Activated CD4-positive, CD25-positive, alpha-beta regulatory T cell treated with anti-CD3 and anti-CD28 coated beads, Interleukin-2, amount 50 U/mL, for 24 hours (primary cell): ENCODE data around the gene TMEM236.

ENCODE experiments used
- ATAC-seq, 2 donors: fragments of 150-1000 bp; cut with Tn5 transposase; one replicate each; pipeline ENCODE4 v1.10.0; 2021; ENCODE audit warnings: mild to moderate bottlenecking in 1 of 2, moderate library complexity in 1 of 2

TMEM236 gene

GRCh38 chr10:17788646-17789045 lies 36.6 kb downstream of the TMEM236 start:
- ATAC-seq, result no peak

DNA sequence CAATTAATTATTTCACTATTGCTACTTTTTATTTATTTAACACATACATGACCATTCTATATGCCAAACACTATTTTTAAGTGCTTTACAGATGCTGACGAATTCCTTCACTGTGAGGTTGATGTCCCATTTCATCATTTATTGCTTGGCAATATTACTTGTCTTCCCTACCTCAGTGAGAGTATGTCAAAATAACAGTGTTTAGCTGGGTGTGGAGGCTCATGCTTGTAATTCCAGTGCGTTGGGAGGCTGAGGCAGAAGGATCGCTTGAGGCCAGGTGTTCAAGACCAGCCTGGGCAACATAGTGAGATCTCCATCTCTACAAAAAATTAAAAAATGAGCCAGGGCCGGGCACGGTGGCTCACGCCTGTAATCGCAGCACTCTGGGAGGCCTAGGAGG lies 37.4 kb downstream of the TMEM236 start:
- ATAC-seq, result no peak

- no peak for ATAC-seq
Observed at GRCh38 chr10:17790651-17791050, 38.6 kb downstream of the TMEM236 start.

- ATAC-seq, result no peak
Observed at GRCh38 chr10:17792991-17793390, 41.0 kb downstream of the TMEM236 start.

DNA sequence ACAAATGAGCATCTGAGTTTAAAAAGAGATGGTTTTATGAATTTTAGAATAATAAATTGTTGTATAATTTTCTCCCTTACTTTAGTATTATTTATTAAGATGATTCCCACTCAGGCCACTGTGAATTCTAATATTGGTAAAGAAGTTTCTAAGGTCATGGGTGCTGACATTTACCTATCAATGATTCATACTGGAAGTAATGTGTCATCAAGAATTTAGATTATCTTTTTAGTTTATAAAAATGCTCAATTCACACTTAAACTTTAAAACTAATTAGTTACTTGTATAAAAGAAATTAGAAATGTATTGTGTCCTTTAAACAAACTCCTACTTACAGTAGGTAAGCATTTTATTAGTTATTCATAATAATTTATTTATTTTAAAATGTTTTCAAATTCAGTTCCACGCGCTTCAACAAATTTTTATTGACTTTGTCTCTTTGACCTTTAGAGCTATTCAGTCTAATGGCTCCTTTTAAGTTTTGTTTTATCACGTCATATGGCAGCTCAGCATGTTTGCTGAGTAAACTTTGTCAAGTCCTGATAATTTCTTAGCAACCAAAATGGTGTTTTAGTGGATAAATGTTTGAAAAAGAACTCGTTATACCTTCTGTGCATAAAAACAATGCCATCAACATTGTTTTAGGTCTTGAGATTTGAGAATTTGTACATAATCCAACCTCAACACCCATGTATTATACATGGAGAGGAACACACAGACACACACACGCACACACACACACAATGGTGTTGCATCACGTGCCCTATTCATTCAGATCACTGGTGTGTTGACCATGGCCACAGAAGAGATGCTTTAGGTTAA lies 42.0 kb downstream of the TMEM236 start:
- ATAC-seq, result no peak

- ATAC-seq, result no peak
Observed at GRCh38 chr10:17795083-17795482, 43.1 kb downstream of the TMEM236 start.

GRCh38 chr10:17795813-17796594 lies 44.0 kb downstream of the TMEM236 start:
- no peak for ATAC-seq

- no peak for ATAC-seq
Observed at GRCh38 chr10:17801507-17801906, 49.5 kb downstream of the TMEM236 start.

GRCh38 chr10:17802350-17802749 lies 50.3 kb downstream of the TMEM236 start:
- no peak for ATAC-seq

GRCh38 chr10:17802976-17803375 lies 51.0 kb downstream of the TMEM236 start:
- peak in 1 of 2 donors; percentile 61 for ATAC-seq

GRCh38 chr10:17805330-17805729 lies 53.3 kb downstream of the TMEM236 start:
- no peak for ATAC-seq

GRCh38 chr10:17805921-17806577 lies 54.0 kb downstream of the TMEM236 start:
- ATAC-seq, result peak; percentile 70 to 85

- ATAC-seq, result no peak
Observed at GRCh38 chr10:17808971-17809841, 57.2 kb downstream of the TMEM236 start, which contains the start of gene MRC1. MRC1 (plus strand) TSS chr10:17809348; CDS start chr10:17809466, 118 bp downstream.

DNA sequence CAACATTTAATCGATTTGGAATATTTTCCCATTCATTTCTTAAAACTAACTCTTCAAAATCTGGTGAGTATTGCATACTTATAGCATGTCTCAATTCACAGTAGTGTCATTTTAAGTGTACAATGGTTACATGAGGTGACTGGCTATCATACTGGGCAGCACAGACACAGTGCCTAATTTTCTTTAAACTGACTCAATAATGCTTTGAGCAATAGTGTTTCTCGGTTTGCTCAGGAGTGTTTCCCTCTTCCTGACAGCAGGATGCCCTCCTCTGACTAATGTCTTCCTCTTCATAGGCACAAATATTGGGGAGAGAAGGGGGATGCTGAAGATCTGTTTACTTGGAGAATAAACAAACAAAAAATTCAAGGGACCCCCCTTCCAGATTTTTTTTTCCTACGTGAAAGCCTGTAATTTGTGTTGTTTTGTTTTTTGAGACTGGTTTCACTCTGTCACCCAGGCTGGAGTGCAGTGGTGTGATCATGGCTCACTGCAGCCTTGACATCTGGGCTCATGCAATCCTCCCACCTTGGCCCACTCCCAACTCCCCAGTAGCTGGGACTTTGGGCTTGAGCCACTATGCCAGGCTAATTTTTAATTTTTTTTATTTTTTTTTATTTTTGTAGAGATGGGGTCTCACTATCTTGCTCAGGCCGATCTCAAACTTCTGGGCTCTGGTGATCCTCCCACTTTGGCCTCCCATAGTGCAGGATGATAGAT lies 59.3 kb downstream of the TMEM236 start:
- ATAC-seq, result no peak

DNA sequence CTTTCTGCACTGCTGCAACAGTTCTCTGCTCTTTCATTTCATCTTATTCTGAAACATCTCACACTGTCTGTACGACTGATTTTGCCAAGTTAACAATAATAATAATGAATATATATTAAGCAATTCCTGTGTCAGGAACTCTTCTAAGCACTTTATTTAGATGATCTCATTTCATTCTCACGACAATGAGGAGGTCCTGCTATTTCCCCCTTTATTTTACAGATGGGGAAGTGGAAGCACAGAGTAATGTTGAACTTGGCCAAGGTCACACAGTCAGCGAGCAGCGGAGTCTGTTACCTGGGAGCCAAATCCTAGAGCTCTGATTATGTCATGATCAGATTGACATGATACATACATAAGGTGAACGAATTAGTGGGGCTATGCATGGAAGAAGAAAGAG lies 63.0 kb downstream of the TMEM236 start:
- no peak for ATAC-seq

DNA sequence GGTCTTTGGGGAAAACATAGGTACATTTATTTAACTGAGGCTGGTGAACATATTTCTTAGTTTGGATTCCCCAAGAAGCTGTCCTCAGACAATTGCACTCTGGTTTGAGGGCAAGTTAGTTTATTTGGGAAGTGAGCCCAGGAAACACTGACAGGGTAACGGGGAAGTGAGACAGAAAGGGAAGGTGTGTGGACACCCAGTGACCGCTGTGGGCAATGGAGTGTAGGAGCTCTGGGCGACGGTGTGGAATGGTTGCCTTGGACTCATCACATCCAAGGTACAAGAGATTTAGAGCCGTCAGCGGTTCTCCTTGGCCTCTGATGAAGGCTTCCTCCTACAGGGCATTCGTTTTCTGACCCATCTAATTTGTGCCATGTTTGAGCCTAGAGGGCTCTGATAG lies 64.2 kb downstream of the TMEM236 start:
- no peak for ATAC-seq

DNA sequence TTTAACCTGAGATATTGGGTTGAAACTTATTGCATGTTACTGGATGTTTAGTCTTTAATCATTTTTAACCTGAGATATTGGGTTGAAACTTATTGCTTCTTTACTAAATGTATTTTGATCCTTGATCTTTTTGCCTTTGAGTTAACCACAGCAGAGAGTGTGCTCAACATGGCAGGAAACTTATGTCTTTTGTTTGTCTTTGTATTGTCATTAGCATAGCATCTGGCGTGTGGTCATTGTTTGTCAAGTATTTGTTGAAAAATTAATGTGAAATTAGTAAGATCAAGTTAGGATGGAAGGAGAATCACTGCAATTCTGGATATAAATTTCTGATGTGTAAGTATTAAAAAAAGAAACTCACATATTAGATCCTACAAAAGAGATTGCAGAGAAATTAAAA lies 65.3 kb downstream of the TMEM236 start:
- no peak for ATAC-seq

GRCh38 chr10:17817790-17818189 lies 65.8 kb downstream of the TMEM236 start:
- no peak for ATAC-seq

DNA sequence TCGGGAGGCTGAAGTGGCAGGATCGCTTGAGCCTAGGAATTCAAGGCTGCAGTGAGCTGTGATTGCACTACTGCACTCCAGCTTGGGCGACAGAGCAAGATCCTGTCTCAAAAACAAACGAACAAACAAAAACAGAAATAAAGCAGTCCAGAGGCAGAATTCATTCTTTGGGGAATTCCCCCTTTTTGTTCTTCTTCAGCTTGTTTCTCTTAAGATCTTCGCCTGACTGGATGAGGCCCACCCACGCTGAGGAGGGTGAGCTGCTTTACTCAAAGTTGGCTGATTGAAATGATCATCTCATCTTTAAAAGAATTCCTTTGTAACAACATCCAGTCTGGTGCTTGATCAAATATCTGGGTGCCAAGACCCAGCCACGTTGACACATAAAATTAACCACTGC lies 67.8 kb downstream of the TMEM236 start:
- no peak for ATAC-seq

DNA sequence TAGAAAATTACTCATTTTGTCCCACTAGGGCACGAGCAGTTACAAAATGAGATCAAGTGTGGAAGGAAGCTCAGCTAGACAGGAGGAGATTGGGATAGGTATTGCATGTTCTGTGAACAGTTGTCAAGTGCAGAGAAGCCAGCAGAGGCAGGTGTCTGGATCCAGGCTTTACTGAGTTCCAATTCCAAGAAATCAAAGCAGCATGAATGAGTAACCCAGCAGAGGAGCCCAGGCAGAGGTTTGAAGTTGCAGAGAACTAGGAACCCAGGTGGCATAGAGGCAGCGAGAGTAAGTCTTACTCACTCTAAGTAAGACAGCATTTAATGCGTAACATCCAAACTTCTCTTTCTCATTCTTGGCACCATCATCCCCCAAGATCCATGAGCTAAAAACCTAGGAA lies 68.9 kb downstream of the TMEM236 start:
- no peak for ATAC-seq

DNA sequence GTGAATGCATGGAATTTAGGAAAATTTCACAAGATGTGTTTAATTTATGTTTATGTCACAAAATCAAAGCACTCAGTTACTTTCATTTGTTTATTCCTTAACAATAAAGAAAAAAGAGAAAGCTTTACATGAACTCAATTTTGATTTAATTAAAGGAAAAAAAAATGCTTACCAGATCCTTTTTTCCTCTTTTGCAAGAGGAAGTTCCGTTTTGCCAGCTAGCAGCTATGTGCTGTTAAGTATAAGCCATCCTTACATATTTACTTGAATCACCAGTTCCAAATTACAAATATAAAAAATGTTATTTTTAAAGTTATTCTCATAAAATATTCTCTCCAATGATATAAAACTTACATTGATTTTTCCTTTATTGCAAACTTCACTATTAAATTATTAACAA lies 69.9 kb downstream of the TMEM236 start:
- ATAC-seq, result no peak

- no peak for ATAC-seq
Observed at GRCh38 chr10:17831341-17831740, 79.3 kb downstream of the TMEM236 start.
